ENCODE data around the gene CD46. TPM values are rescaled to one million over a fixed set of nuclear protein-coding genes. Genes with fewer than 3 reads are reported as not detected.

Gene CD46
- total RNA-seq, 2 donors from 2014 or later = 148 to 282 TPM

DNA sequence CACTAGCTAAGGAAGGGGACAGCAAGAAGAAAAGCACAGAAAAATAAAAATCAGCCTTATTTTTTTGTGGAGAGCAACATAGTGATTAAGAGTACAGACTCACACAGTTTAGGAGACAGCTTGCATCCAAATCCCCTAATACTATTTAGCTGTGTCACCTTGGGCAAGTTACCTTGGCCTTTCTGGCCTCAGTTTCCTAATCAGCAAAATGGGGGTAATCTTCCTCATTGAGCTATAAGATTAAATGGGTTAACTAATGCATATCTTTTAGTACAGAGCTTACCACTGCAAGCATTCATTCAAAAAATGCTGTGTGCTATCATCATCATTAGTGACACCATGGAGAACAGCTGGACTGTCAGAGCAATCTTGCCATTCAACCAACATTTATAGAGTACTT is 77.7 kb downstream of the CD46 start:
- Histone ChIP-seq H3K4me3 (no peak overlapping the region), H3K27ac (no peak overlapping the region)

GRCh38 chr1:207830788-207831187 is 78.9 kb downstream of the CD46 start:
- DNase-seq = no peak
- no peak overlapping the region for H3K9ac ChIP-seq (ENCODE audit: low read depth in 2 of 2, low read length in 2 of 2)
- H3K27ac ChIP-seq = no peak overlapping the region

More for the DNA sequence above, 77.7 kb downstream of the CD46 start:
- Histone ChIP-seq H3K9me3 (no peaks in the 10 kb centered on the region), H3K36me3 (no peaks in the 10 kb centered on the region), H3K4me1 (peaks cover 26% of the 10 kb centered on the region), H3K9ac (ENCODE audit: low read depth in 2 of 2, low read length in 2 of 2) (no peak overlapping the region), H3K27me3 (no peaks in the 10 kb centered on the region)
- TF ChIP-seq, protein P1, sequence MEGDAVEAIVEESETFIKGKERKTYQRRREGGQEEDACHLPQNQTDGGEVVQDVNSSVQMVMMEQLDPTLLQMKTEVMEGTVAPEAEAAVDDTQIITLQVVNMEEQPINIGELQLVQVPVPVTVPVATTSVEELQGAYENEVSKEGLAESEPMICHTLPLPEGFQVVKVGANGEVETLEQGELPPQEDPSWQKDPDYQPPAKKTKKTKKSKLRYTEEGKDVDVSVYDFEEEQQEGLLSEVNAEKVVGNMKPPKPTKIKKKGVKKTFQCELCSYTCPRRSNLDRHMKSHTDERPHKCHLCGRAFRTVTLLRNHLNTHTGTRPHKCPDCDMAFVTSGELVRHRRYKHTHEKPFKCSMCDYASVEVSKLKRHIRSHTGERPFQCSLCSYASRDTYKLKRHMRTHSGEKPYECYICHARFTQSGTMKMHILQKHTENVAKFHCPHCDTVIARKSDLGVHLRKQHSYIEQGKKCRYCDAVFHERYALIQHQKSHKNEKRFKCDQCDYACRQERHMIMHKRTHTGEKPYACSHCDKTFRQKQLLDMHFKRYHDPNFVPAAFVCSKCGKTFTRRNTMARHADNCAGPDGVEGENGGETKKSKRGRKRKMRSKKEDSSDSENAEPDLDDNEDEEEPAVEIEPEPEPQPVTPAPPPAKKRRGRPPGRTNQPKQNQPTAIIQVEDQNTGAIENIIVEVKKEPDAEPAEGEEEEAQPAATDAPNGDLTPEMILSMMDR (IDR thresholded peaks at IDR 0.05) = no peak
- intact Hi-C loops (cut with DNase I) = loop anchor here (2.0 kb wide), 1 partner anchor 37 kb away; no protein-coding TSS in a partner anchor
- no peak for DNase-seq

GRCh38 chr1:207831517-207832327 is 79.9 kb downstream of the CD46 start:
- H3K9ac ChIP-seq (ENCODE audit: low read depth in 2 of 2, low read length in 2 of 2) = no peak overlapping the region
- no peak for DNase-seq
- peaks cover 15% of the 10 kb centered on the region for H3K4me1 ChIP-seq

More at GRCh38 chr1:207830788-207831187, 78.9 kb downstream of the CD46 start:
- Histone ChIP-seq H3K4me3 (no peak overlapping the region), H3K36me3 (no peaks in the 10 kb centered on the region), H3K9me3 (no peaks in the 10 kb centered on the region), H3K27me3 (no peaks in the 10 kb centered on the region), H3K4me1 (peaks cover 18% of the 10 kb centered on the region)
- intact Hi-C loops (cut with DNase I) = loop anchor here (5.0 kb wide), 1 partner anchor 132 kb away; no protein-coding TSS in a partner anchor
- TF ChIP-seq, protein P1 (IDR thresholded peaks at IDR 0.05) = no peak

DNA sequence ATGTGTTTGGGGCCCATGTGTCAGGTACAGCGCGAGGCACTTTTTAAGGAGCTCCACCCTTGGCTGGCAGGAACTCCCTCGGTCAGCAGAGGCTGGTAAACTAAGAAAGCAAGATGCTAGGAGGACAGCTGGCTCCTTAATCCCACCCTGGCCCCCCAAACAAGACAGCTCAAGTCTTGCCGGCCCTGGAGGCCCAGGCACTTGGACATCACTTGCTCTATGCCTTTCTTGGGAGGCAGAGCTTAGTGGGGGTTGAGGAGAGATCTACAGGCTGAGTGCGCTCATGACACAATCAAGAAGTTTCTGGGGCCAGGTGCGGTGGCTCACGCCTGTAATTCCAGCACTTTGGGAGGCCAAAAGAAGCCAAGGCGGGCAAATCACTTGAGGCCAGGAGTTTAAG is 80.9 kb downstream of the CD46 start:
- Histone ChIP-seq H3K27me3 (no peaks in the 10 kb centered on the region), H3K9ac (ENCODE audit: low read depth in 2 of 2, low read length in 2 of 2) (no peak overlapping the region), H3K27ac (no peak overlapping the region), H3K36me3 (no peaks in the 10 kb centered on the region), H3K4me1 (peaks cover 7% of the 10 kb centered on the region), H3K9me3 (no peaks in the 10 kb centered on the region), H3K4me3 (no peak overlapping the region)
- no peak for DNase-seq
- TF ChIP-seq, protein P1 (IDR thresholded peaks at IDR 0.05) = no peak
- intact Hi-C loops (cut with DNase I) = loop anchor here (5.0 kb wide), 1 partner anchor 130 kb away; no protein-coding TSS in a partner anchor

More at GRCh38 chr1:207831517-207832327, 79.9 kb downstream of the CD46 start:
- TF ChIP-seq, protein P1 (IDR thresholded peaks at IDR 0.05) = no peak
- Histone ChIP-seq H3K36me3 (no peaks in the 10 kb centered on the region), H3K9me3 (no peaks in the 10 kb centered on the region), H3K4me3 (no peak overlapping the region), H3K27me3 (no peaks in the 10 kb centered on the region), H3K27ac (peak overlapping the region; percentile 9)
- intact Hi-C loops (cut with DNase I) = loop anchor here (5.0 kb wide), 1 partner anchor 131 kb away; no protein-coding TSS in a partner anchor

- intact Hi-C loops (cut with DNase I) = loop anchor here (5.0 kb wide), 1 partner anchor 129 kb away; no protein-coding TSS in a partner anchor
- H3K27ac ChIP-seq = no peak overlapping the region
- no peaks in the 10 kb centered on the region for H3K27me3 ChIP-seq
- peaks cover 1% of the 10 kb centered on the region for H3K4me1 ChIP-seq
- H3K9ac ChIP-seq (ENCODE audit: low read depth in 2 of 2, low read length in 2 of 2) = no peak overlapping the region
- H3K4me3 ChIP-seq = no peak overlapping the region
- TF ChIP-seq, protein P1 (IDR thresholded peaks at IDR 0.05) = no peak
- no peaks in the 10 kb centered on the region for H3K36me3 ChIP-seq
- DNase-seq = no peak
- H3K9me3 ChIP-seq = no peaks in the 10 kb centered on the region
Observed at GRCh38 chr1:207833381-207833780, 81.5 kb downstream of the CD46 start.

Measured in colonic mucosa (tissue), 4 donors.